ENCODE results near the gene RNLS.

The RNLS gene

GRCh38 chr10:88232029-88232895, 350.9 kb downstream of the RNLS start:
- no peaks in the 10 kb centered on the region for H3K79me2 ChIP-seq
- TF ChIP-seq, protein P1, sequence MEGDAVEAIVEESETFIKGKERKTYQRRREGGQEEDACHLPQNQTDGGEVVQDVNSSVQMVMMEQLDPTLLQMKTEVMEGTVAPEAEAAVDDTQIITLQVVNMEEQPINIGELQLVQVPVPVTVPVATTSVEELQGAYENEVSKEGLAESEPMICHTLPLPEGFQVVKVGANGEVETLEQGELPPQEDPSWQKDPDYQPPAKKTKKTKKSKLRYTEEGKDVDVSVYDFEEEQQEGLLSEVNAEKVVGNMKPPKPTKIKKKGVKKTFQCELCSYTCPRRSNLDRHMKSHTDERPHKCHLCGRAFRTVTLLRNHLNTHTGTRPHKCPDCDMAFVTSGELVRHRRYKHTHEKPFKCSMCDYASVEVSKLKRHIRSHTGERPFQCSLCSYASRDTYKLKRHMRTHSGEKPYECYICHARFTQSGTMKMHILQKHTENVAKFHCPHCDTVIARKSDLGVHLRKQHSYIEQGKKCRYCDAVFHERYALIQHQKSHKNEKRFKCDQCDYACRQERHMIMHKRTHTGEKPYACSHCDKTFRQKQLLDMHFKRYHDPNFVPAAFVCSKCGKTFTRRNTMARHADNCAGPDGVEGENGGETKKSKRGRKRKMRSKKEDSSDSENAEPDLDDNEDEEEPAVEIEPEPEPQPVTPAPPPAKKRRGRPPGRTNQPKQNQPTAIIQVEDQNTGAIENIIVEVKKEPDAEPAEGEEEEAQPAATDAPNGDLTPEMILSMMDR (IDR thresholded peaks at IDR 0.05), result no peak
- no peaks in the 10 kb centered on the region for H3K36me3 ChIP-seq (ENCODE audit: control insufficient read depth, insufficient read depth, low read length)
- no peak overlapping the region for H3K4me2 ChIP-seq (ENCODE audit: low read length)
- H2AFZ ChIP-seq, result no peak overlapping the region
- H3K27ac ChIP-seq, result no peak overlapping the region
- H3K4me1 ChIP-seq, result no peaks in the 10 kb centered on the region
- no peak overlapping the region for H3K9ac ChIP-seq
- peaks cover 2% of the 10 kb centered on the region for H3K9me3 ChIP-seq (ENCODE audit: control insufficient read depth, low read length)
- no peak overlapping the region for H3K4me3 ChIP-seq (ENCODE audit: low read depth, low read length)
- H3K27me3 ChIP-seq (ENCODE audit: control insufficient read depth, insufficient read depth, low read length), result no peaks in the 10 kb centered on the region

DNA sequence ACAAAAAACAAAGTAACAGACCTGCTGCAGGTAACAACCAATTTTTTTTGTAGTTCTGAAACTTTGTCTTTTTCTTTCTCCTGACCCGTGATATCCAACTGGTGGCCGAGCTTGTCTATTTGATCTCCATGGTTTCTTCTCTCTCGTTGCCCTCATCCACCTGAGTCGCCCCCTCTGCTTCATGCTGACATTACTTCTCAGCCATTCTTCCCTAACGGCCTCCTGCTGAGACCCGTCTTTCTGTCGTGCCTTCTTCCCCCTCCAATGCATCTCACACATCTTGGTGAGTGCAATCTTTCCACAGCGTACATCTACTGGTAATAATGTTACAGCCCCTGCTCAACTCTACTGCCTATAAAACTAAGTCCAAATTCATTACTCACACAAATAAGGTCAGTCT, 352.9 kb downstream of the RNLS start:
- Histone ChIP-seq H3K4me2 (ENCODE audit: low read length) (no peak overlapping the region), H3K36me3 (ENCODE audit: control insufficient read depth, insufficient read depth, low read length) (no peaks in the 10 kb centered on the region), H3K27me3 (ENCODE audit: control insufficient read depth, insufficient read depth, low read length) (no peaks in the 10 kb centered on the region), H3K4me1 (no peaks in the 10 kb centered on the region), H3K9ac (no peak overlapping the region), H2AFZ (no peak overlapping the region), H3K79me2 (no peaks in the 10 kb centered on the region), H3K27ac (no peak overlapping the region), H3K4me3 (ENCODE audit: low read depth, low read length) (no peak overlapping the region), H3K9me3 (ENCODE audit: control insufficient read depth, low read length) (peaks cover 2% of the 10 kb centered on the region)
- TF ChIP-seq, protein P1 (IDR thresholded peaks at IDR 0.05), result no peak

- Histone ChIP-seq H3K27ac (peak overlapping the region; percentile 20), H3K4me1 (no peaks in the 10 kb centered on the region), H2AFZ (no peak overlapping the region), H3K9ac (no peak overlapping the region), H3K4me3 (ENCODE audit: low read depth, low read length) (no peak overlapping the region), H3K9me3 (ENCODE audit: control insufficient read depth, low read length) (peaks cover 2% of the 10 kb centered on the region), H3K36me3 (ENCODE audit: control insufficient read depth, insufficient read depth, low read length) (no peaks in the 10 kb centered on the region), H3K4me2 (ENCODE audit: low read length) (no peak overlapping the region), H3K79me2 (no peaks in the 10 kb centered on the region), H3K27me3 (ENCODE audit: control insufficient read depth, insufficient read depth, low read length) (no peaks in the 10 kb centered on the region)
- TF ChIP-seq, protein P1 (IDR thresholded peaks at IDR 0.05), result no peak
These were observed 355.0 kb downstream of the RNLS start for GRCh38 chr10:88228130-88228529.

DNA sequence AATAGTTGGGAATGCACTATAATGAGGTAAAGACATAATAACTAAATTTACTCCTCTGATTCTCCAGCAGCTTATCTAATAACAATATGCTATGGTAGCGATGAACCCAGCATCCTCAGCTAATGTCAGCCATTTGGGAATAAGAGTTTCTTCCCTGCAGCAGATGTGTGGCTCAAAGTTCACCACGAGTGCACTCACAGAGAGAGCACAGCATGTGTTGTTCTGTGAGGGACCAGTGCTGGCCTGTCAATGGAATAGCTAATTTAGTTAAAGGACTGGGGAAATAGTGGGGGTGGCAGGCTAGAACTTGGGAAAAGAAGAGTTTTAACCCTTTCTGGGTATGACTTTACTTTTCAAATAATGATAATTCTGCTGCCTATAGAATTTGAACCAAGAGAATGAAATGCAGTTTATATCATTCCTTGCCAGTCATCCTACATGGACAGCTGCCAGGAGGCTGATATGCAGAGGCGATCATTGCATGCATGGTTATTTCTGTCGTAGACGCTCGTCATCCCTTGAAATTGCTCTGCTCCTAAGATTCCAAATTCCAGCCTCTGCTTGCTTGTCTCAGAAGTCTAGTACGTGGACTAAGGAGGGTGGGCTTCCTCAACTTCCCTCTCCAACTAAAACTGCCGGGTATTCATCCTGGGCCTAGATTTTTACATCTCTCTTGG, 355.6 kb downstream of the RNLS start:
- no peak overlapping the region for H3K9ac ChIP-seq
- H2AFZ ChIP-seq, result no peak overlapping the region
- H3K27ac ChIP-seq, result peak overlapping the region; percentile 20
- H3K9me3 ChIP-seq (ENCODE audit: control insufficient read depth, low read length), result peaks cover 2% of the 10 kb centered on the region
- no peaks in the 10 kb centered on the region for H3K36me3 ChIP-seq (ENCODE audit: control insufficient read depth, insufficient read depth, low read length)
- no peak overlapping the region for H3K4me3 ChIP-seq (ENCODE audit: low read depth, low read length)
- TF ChIP-seq, protein P1 (IDR thresholded peaks at IDR 0.05), result no peak
- no peaks in the 10 kb centered on the region for H3K4me1 ChIP-seq
- H3K4me2 ChIP-seq (ENCODE audit: low read length), result no peak overlapping the region
- no peaks in the 10 kb centered on the region for H3K79me2 ChIP-seq
- H3K27me3 ChIP-seq (ENCODE audit: control insufficient read depth, insufficient read depth, low read length), result no peaks in the 10 kb centered on the region
